Measurements from ENCODE around the gene KAT6B. TPM values are rescaled to one million over a fixed set of nuclear protein-coding genes. Genes with fewer than 3 reads are reported as not detected.

Gene KAT6B
- polyA plus RNA-seq, 3 donors from 2014 or later: 9.9 to 55.7 (median 20.2) TPM

DNA sequence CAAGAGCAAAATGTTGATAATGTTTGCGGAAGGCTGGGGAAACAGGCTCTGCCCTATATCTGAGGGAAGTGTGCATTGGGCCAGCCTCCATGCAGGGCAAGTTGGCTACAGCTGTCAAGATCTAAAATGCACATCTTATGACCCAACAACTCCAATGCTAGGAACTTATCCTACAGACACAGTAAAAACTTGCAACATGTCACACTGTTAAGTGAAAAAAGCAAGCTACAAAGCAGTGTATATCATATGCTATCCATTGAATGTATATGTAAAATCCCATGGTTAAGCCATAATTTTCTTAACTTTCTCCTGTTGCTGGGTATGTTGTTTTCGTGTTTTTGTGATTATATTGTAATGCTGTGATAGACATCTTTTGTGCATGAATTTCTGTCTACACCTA is 16.3 kb upstream of the KAT6B start:
- Mint-ChIP-seq H3K4me1 (no peaks in the 10 kb centered on the region), H3K36me3 (peaks cover 0 to 5% (median 0%) of the 10 kb centered on the region in 3 donors), H3K27me3 (ENCODE audit: low read depth in 3 of 3) (peaks cover 0 to 1% (median 0%) of the 10 kb centered on the region in 3 donors), H3K27ac (no peak overlapping the region), H3K9me3 (no peaks in the 10 kb centered on the region), H3K4me3 (no peak overlapping the region)
- no peak for DNase-seq

DNA sequence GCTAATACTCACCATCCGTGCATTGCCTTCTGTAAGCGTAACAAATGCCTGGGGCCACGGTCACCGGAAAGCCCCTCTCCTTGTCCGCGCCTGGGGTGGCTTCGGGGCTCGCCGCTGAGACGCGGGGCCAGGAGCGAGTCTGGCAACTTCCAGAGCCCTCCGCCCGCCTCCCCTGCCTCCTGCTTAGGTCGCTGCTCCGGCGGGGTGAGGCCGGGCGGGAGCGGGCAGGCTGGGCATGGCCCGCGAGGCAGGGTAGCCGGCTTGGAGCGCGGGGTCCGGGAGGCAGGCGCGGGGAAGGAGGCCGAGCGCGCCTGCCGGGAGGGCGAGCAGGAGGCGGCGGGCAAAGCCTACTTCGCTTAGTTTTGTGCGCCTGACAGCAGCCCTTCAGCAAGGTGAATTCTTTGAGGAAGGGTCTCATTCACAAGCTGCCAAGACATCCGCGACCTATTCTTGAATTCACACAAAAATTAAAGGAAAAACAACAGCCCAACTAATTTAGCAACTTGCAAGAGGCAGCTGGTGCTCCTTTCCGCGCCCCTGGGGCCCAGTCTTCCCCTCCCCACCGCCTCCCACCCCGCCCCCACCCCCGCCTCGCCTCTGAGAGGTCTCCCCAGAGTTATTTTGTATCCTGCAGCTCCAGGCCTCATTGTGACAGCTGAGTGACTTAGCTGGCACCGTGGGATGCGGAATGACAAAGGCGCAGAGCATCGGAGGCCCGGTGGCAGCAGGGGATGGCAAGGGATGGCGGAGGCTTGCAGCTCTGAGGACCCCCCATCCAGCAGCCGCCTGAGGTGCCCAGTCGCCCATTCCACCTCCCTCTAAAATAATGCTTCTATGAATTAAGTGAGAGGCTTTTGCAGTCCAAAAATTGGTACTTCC is 12.8 kb upstream of the KAT6B start:
- peaks cover 11 to 12% of the 10 kb centered on the region in 2 donors for H3K4me1 Mint-ChIP-seq
- H3K36me3 Mint-ChIP-seq: peaks cover 0 to 5% (median 0%) of the 10 kb centered on the region in 3 donors
- peaks cover 0 to 4% (median 0%) of the 10 kb centered on the region in 6 donors for H3K9me3 Mint-ChIP-seq
- no peak overlapping the region for H3K4me3 Mint-ChIP-seq
- no peak for DNase-seq
- H3K27me3 Mint-ChIP-seq (ENCODE audit: low read depth in 3 of 3): no peaks in the 10 kb centered on the region
- H3K27ac Mint-ChIP-seq: no peak overlapping the region

DNA sequence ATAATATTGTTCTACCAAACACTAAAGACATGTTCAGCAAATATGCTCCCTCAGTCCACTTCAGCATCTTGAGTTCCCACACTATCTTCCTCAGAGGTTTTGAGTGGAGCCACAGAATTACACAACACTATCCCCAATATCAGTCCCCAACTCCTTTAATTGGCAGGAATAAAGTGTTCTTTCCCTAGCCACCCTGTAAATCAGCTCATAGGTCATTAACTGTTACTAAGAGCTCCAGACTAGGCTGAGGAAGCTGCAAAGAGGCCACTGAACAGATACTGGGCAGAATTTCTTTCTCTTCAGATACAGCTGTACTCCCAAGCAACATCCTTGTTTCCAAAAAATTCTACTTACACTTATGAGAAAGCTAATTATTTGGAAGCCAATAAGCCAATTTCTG is 11.6 kb upstream of the KAT6B start:
- peaks cover 11 to 12% of the 10 kb centered on the region in 2 donors for H3K4me1 Mint-ChIP-seq
- H3K9me3 Mint-ChIP-seq: peaks cover 0 to 4% (median 0%) of the 10 kb centered on the region in 6 donors
- DNase-seq: no peak
- H3K27me3 Mint-ChIP-seq (ENCODE audit: low read depth in 3 of 3): no peaks in the 10 kb centered on the region
- no peak overlapping the region for H3K4me3 Mint-ChIP-seq
- H3K36me3 Mint-ChIP-seq: peaks cover 0 to 5% (median 0%) of the 10 kb centered on the region in 3 donors
- H3K27ac Mint-ChIP-seq: no peak overlapping the region

DNA sequence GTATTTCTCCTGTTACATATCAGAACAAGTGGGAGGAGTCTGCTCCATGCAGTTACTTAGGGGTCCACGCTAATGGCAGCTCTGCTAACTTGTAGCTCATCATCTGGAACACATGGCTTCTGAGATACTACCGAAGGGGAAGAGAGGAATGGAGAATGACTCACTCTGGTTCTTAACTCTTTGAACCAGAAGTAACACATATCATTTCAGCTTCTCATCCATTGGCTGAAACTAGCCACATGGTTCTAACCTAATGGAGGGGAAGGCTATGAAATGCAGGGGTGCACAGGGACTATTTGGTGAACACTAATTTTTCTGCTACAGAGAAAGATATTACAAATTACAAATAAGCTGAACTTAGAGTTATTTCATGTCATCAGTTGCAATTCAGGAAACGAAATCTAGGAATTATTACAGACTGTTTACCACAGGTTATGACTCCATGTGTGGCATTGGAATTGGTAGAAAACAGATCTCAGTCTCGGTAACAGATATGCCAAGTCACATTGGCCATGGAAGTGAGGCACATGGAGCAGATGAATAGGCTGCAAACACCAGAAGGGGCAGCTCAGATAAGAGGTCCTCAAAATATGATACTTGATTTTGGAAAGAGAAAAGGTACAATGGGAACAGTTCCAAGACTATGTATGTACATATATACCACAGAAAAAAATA is 9.4 kb upstream of the KAT6B start:
- Mint-ChIP-seq H3K4me3 (no peak overlapping the region), H3K36me3 (no peaks in the 10 kb centered on the region), H3K27me3 (ENCODE audit: low read depth in 3 of 3) (peaks cover 0 to 3% (median 0%) of the 10 kb centered on the region in 3 donors), H3K27ac (peak overlapping the region in 1 of 6 donors; percentile 13), H3K4me1 (peaks cover 11 to 12% of the 10 kb centered on the region in 2 donors), H3K9me3 (peaks cover 0 to 4% (median 0%) of the 10 kb centered on the region in 6 donors)
- no peak for DNase-seq

DNA sequence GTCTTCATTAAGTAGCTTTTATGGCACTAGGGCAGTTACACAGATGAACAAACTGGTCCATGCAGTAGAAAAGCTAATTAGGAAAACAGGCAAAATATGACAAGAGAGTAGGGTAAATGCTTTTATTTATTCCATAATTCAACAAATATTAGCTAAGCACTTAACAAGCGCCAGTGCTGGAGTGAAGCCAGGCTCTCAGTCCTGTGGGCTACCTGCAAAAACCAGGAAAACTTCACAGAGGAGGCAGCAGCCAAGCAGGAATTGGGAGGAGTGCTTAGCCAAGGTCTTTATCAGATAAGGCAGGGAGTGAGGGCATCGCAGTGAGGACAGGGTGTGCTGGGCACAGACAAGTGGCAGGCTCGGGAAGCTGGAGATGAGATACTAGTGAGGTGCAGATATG is 4.9 kb upstream of the KAT6B start:
- peaks cover 0 to 4% (median 0%) of the 10 kb centered on the region in 6 donors for H3K9me3 Mint-ChIP-seq
- H3K4me1 Mint-ChIP-seq: peaks cover 27 to 29% of the 10 kb centered on the region in 2 donors
- no peaks in the 10 kb centered on the region for H3K36me3 Mint-ChIP-seq
- peaks cover 7 to 13% (median 9%) of the 10 kb centered on the region in 3 donors for H3K27me3 Mint-ChIP-seq (ENCODE audit: low read depth in 3 of 3)
- H3K27ac Mint-ChIP-seq: no peak overlapping the region
- H3K4me3 Mint-ChIP-seq: no peak overlapping the region
- DNase-seq: no peak

DNA sequence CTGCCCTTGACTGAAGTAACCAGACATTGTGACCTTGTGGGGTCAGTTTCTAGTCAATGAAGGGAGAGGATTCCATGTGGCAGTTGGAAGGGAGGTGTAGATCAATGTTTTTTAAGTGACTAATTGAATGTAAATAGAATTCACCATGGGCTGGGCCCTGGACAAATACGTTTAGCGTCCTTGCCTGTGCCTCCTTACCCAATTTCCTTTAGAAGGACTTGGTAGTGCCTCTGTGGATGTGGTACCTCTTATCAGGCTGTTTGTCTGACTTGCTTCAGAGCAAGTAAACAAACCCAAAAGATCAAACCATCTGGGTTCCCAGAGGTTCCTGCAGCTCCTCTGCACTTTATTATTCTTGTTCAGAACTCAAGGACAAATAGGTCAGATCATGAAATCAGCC is 4.3 kb upstream of the KAT6B start:
- H3K27me3 Mint-ChIP-seq (ENCODE audit: low read depth in 3 of 3): peaks cover 7 to 15% (median 10%) of the 10 kb centered on the region in 3 donors
- peak overlapping the region in 1 of 6 donors; percentile 2 for H3K27ac Mint-ChIP-seq
- H3K36me3 Mint-ChIP-seq: no peaks in the 10 kb centered on the region
- DNase-seq: no peak
- H3K4me1 Mint-ChIP-seq: peaks cover 23 to 27% of the 10 kb centered on the region in 2 donors
- H3K9me3 Mint-ChIP-seq: peaks cover 0 to 2% (median 0%) of the 10 kb centered on the region in 6 donors
- H3K4me3 Mint-ChIP-seq: no peak overlapping the region

DNA sequence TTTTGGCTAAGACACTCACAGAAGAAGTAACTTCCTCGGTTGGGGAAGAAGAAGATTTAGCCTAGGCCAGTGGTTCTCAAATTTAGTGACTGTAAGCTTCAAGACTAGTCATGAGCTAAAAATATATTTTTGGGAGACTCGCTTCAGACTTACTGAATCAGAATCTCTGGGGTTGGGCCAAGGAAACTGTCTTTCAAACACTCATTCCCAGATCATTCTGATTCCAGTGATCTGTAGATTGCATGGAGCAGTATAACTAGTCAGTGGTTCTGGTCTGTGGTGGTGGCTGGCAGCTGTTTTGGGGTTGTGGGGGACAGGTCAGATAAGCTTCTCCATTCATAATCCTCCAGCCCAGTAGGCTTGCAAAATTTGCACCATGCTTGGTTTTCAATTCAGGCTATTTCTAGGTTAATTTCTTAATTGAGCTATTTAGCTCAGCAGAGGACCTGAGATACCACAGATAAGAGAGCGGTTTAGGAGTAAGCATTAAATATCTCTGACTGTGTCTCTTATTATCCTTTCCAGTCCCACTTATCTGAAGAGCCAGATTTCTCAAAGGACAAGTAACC is 3.8 kb upstream of the KAT6B start:
- DNase-seq: no peak
- no peaks in the 10 kb centered on the region for H3K36me3 Mint-ChIP-seq
- peak overlapping the region in 5 of 6 donors; percentile 2 to 85 (median 64) for H3K27ac Mint-ChIP-seq
- H3K9me3 Mint-ChIP-seq: no peaks in the 10 kb centered on the region
- peaks cover 23 to 27% of the 10 kb centered on the region in 2 donors for H3K4me1 Mint-ChIP-seq
- H3K27me3 Mint-ChIP-seq (ENCODE audit: low read depth in 3 of 3): peaks cover 7 to 18% (median 13%) of the 10 kb centered on the region in 3 donors
- no peak overlapping the region for H3K4me3 Mint-ChIP-seq

DNA sequence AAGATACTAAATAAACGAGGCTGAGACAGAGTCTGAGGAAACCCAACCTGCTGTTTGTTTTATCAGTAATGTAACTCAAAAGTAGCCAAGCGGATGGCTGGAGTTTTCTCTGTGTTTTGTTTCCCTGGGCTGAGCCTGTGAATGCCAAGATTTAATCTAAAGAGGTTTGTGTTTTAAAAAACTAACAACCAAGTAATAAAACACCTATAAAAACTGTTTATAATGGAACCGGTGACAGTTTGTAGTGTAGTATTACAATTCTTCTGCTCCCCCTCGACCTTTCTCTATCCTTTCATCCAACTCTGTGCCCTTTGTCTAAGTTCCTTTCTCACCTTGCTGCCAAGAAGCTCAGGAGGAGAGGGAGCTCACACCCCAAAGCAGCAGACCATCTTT is 2.6 kb upstream of the KAT6B start:
- DNase-seq: no peak
- Mint-ChIP-seq H3K27ac (peak overlapping the region; percentile 67 to 87 (median 82)), H3K9me3 (no peaks in the 10 kb centered on the region), H3K27me3 (ENCODE audit: low read depth in 3 of 3) (peaks cover 7 to 18% (median 13%) of the 10 kb centered on the region in 3 donors), H3K4me3 (peak overlapping the region; percentile 83 to 90 (median 85)), H3K36me3 (no peaks in the 10 kb centered on the region), H3K4me1 (peaks cover 35 to 38% of the 10 kb centered on the region in 2 donors)

DNA sequence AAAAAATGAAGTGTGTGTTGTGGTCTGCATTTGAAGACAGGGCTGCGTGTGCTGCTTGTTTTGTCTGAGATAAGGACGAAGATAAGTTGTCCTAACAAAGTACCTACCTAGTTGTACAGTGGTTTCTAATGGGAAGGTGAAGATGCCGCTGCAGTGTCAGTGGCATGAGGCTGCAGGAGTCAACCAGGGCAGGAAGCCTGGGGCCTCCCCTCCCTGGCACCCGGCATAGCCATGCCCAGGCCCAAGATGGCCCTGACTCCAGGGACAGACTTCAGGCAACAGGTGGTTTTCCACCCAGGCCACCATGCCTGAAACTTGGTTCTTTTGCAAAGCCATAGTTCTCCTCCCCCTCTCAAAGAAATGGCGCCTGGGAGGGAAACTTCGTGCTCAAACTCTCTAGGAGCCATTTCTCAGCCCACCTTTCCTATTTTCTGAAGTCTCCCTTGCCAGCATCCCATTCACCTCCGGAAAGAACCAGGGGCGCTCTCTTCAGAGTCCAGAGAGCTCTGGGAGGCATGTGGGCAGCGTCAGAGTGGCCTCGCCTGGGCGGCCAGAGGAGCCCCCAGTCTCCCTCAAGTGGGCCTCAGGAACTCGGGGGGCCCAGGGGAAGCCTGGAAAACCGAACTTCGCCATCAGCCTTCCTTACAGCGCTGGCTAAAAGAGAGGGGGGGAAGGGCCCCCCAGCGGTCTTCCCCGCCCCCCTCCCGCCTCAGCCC is 2.1 kb upstream of the KAT6B start:
- no peaks in the 10 kb centered on the region for H3K9me3 Mint-ChIP-seq
- H3K4me3 Mint-ChIP-seq: peak overlapping the region; percentile 83 to 90 (median 85)
- peak overlapping the region; percentile 67 to 89 (median 82) for H3K27ac Mint-ChIP-seq
- H3K27me3 Mint-ChIP-seq (ENCODE audit: low read depth in 3 of 3): peaks cover 7 to 18% (median 13%) of the 10 kb centered on the region in 3 donors
- no peaks in the 10 kb centered on the region for H3K36me3 Mint-ChIP-seq
- H3K4me1 Mint-ChIP-seq: peaks cover 41 to 43% of the 10 kb centered on the region in 2 donors
- DNase-seq: peak in 2 of 3 donors; percentile 6 to 10

DNA sequence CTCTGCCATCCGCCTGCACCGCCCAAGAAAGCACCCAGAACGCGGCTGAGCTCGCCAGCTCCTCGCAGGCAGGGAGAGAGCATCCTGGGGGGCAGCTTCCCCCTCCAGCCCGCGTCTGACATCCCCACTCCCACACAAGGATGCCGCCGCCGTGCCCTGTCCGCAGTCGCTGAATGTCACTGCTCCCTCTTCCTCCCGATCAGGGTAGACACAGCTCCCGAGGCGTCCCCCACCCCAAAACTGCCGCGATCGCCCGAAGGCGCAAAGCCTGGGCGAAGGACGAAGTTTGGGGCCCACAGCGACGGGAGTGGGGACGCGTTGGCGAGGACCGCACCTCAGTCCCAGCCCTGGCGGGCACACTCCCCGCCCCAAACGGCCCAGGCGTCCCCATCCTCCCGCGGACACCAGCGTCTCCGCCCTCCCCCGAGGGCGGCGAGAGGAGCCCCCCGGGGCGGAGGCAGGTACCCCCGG is 1.5 kb upstream of the KAT6B start:
- Mint-ChIP-seq H3K9me3 (no peaks in the 10 kb centered on the region), H3K4me3 (peak overlapping the region; percentile 83 to 90 (median 85)), H3K36me3 (no peaks in the 10 kb centered on the region), H3K27ac (peak overlapping the region; percentile 51 to 89 (median 78)), H3K4me1 (peaks cover 43 to 46% of the 10 kb centered on the region in 2 donors), H3K27me3 (ENCODE audit: low read depth in 3 of 3) (peaks cover 7 to 18% (median 13%) of the 10 kb centered on the region in 3 donors)
- peak in 1 of 3 donors; percentile 44 for DNase-seq

DNA sequence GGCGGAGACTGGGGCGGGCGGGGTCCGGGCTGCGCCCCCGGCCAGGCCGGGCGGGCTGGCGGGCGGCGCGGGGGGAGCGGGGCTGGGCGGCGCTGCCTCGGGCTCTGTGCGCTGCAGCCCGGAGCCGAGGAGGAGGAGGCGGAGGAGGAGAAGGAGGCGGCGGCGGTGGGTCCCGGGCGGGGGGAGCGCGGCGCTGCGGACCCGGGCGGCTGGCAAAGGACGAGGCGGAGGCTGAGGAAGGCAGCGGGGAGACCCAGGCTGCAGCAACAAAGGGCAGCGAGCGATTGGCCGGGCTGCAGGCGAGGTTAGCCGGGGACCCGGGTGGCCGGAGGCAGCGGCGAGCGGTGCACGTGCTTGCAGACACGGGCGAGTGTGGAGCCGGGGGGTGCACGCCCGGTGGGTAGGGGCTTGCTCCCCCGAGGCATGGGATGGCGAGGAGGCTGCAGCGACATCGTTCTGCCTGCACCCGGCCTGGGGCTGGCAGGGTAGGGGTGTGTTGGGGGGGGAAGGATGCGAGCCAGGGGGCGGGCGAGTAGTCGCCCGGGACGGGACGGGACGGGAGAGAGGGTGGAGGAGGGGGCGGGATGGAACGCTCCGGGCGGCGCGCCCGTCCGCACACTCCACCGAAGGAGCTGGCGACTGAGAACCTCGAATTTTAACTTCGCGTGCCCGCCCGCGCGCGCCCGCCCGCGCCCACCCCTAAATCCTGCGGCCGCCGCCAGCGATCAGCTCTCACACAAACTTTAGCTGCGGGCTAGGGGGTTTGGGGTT is 844 bp upstream of the KAT6B start:
- peak overlapping the region; percentile 62 to 99 (median 96) for H3K27ac Mint-ChIP-seq
- H3K4me3 Mint-ChIP-seq: peak overlapping the region; percentile 90 to 97 (median 95)
- peaks cover 7 to 18% (median 13%) of the 10 kb centered on the region in 3 donors for H3K27me3 Mint-ChIP-seq (ENCODE audit: low read depth in 3 of 3)
- H3K36me3 Mint-ChIP-seq: no peaks in the 10 kb centered on the region
- H3K9me3 Mint-ChIP-seq: no peaks in the 10 kb centered on the region
- peak; percentile 49 to 60 (median 55) for DNase-seq
- H3K4me1 Mint-ChIP-seq: peaks cover 49 to 52% of the 10 kb centered on the region in 2 donors

DNA sequence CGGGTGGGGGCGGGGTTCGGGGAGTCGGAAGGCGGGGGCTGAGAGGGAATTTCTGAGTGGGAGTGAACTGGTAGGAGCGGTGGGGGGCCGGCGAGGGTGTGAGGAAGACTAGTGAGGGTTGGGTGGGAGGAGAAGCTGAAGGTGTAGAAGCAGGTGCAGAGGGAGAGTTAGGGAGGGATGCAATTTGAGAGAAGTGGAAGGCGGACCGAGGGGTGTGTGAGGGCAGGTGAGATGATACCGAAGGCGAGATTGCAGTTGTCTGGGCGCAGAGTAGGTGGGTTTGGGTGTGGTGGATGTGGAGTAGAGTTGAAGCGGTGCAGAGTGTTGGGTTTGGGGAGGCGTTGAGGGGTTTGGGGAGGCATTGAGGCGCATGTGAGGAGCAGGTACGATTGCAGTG is 643 bp downstream of the KAT6B start:
- H3K27ac Mint-ChIP-seq: peak overlapping the region; percentile 76 to 99 (median 92)
- H3K4me1 Mint-ChIP-seq: peaks cover 60 to 66% of the 10 kb centered on the region in 2 donors
- H3K27me3 Mint-ChIP-seq (ENCODE audit: low read depth in 3 of 3): peaks cover 9 to 15% (median 13%) of the 10 kb centered on the region in 3 donors
- DNase-seq: no peak
- no peaks in the 10 kb centered on the region for H3K9me3 Mint-ChIP-seq
- peak overlapping the region; percentile 90 to 97 (median 95) for H3K4me3 Mint-ChIP-seq
- no peaks in the 10 kb centered on the region for H3K36me3 Mint-ChIP-seq

Measured in immature natural killer cell (primary cell).